ENCODE measurements around the gene C1S.

C1S gene

GRCh38 chr12:7072035-7072434 is 11.5 kb downstream of the C1S start:
- TF ChIP-seq CTCF (conservative IDR thresholded peaks at IDR 0.05; ENCODE audit: control insufficient read depth, insufficient read depth, low read depth, low read length) = no peak
- no peak for DNase-seq (ENCODE audit: low read depth)

GRCh38 chr12:7072554-7072953 is 12.0 kb downstream of the C1S start:
- no peak for DNase-seq (ENCODE audit: low read depth)
- H3K4me3 ChIP-seq (ENCODE audit: control insufficient read depth, low read depth, low read length) = no peak overlapping the region
- no peak for TF ChIP-seq CTCF (conservative IDR thresholded peaks at IDR 0.05; ENCODE audit: control insufficient read depth, insufficient read depth, low read depth, low read length)

More at GRCh38 chr12:7072035-7072434, 11.5 kb downstream of the C1S start:
- H3K4me3 ChIP-seq (ENCODE audit: control insufficient read depth, low read depth, low read length) = no peak overlapping the region

GRCh38 chr12:7073946-7074345 is 13.4 kb downstream of the C1S start:
- no peak for TF ChIP-seq CTCF (conservative IDR thresholded peaks at IDR 0.05; ENCODE audit: control insufficient read depth, insufficient read depth, low read depth, low read length)
- DNase-seq (ENCODE audit: low read depth) = no peak
- no peak overlapping the region for H3K4me3 ChIP-seq (ENCODE audit: control insufficient read depth, low read depth, low read length)

- no peak for TF ChIP-seq CTCF (conservative IDR thresholded peaks at IDR 0.05; ENCODE audit: control insufficient read depth, insufficient read depth, low read depth, low read length)
- no peak overlapping the region for H3K4me3 ChIP-seq (ENCODE audit: control insufficient read depth, low read depth, low read length)
- peak; percentile 40 for DNase-seq (ENCODE audit: low read depth)
Observed at GRCh38 chr12:7075518-7075917, 15.0 kb downstream of the C1S start.

- H3K4me3 ChIP-seq (ENCODE audit: control insufficient read depth, low read depth, low read length) = no peak overlapping the region
- no peak for TF ChIP-seq CTCF (conservative IDR thresholded peaks at IDR 0.05; ENCODE audit: control insufficient read depth, insufficient read depth, low read depth, low read length)
- DNase-seq (ENCODE audit: low read depth) = peak; percentile 91
Observed at GRCh38 chr12:7075939-7076338, 15.4 kb downstream of the C1S start.

GRCh38 chr12:7076493-7076892 is 16.0 kb downstream of the C1S start:
- no peak overlapping the region for H3K4me3 ChIP-seq (ENCODE audit: control insufficient read depth, low read depth, low read length)
- no peak for DNase-seq (ENCODE audit: low read depth)
- no peak for TF ChIP-seq CTCF (conservative IDR thresholded peaks at IDR 0.05; ENCODE audit: control insufficient read depth, insufficient read depth, low read depth, low read length)

GRCh38 chr12:7078163-7078562 is 17.6 kb downstream of the C1S start:
- no peak for DNase-seq (ENCODE audit: low read depth)
- H3K4me3 ChIP-seq (ENCODE audit: control insufficient read depth, low read depth, low read length) = no peak overlapping the region
- no peak for TF ChIP-seq CTCF (conservative IDR thresholded peaks at IDR 0.05; ENCODE audit: control insufficient read depth, insufficient read depth, low read depth, low read length)

All from fibroblast of mammary gland (primary cell).